Vagina (tissue), 2 donors: ENCODE measurements around the gene MACF1.
"Not testable (repeated sequence)": the region's sequence is repeated elsewhere in the genome, so short reads cannot be mapped to it uniquely, and the experiment has no call there.

Experiments
- POLR2A ChIP-seq, 2 donors: fragments of 450-650 bp; IDR thresholded peaks; one replicate each; pipeline ENCODE4 v1.6.1; 2017; ENCODE audit warnings: antibody characterized with exemption in 2 of 2, mild to moderate bottlenecking in 2 of 2, moderate library complexity in 2 of 2
- TF ChIP-seq, protein P1 (sequence below), 3 experiments: fragments of 450-650 bp in 2 of 3; fragments of 200-600 bp in 1 of 3; sonication (generic) in 1 of 3; IDR thresholded peaks; one replicate each; pipeline ENCODE4 v1.5.1; 2017 to 2019; ENCODE audit warnings: antibody characterized with exemption in 3 of 3, mild to moderate bottlenecking in 2 of 3, moderate library complexity in 2 of 3

- not testable (repeated sequence) for TF ChIP-seq POLR2A (IDR thresholded peaks at IDR 0.05)
- TF ChIP-seq, protein P1, sequence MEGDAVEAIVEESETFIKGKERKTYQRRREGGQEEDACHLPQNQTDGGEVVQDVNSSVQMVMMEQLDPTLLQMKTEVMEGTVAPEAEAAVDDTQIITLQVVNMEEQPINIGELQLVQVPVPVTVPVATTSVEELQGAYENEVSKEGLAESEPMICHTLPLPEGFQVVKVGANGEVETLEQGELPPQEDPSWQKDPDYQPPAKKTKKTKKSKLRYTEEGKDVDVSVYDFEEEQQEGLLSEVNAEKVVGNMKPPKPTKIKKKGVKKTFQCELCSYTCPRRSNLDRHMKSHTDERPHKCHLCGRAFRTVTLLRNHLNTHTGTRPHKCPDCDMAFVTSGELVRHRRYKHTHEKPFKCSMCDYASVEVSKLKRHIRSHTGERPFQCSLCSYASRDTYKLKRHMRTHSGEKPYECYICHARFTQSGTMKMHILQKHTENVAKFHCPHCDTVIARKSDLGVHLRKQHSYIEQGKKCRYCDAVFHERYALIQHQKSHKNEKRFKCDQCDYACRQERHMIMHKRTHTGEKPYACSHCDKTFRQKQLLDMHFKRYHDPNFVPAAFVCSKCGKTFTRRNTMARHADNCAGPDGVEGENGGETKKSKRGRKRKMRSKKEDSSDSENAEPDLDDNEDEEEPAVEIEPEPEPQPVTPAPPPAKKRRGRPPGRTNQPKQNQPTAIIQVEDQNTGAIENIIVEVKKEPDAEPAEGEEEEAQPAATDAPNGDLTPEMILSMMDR (IDR thresholded peaks at IDR 0.05), result not testable (repeated sequence)
Measured at GRCh38 chr1:39498821-39499220, 294.3 kb downstream of the MACF1 start.
